A673 (cell line): Measurements from ENCODE around the gene SULT1E1. TPM values are rescaled to one million over a fixed set of nuclear protein-coding genes. Genes with fewer than 3 reads are reported as not detected.

ENCODE experiments used
- BruUV-seq: library from RNA; stranded (reverse); fragments of 400-500 nt; replicated peaks from 2 replicates; lab custom pipeline; 2021; lab: Mats Ljungman, UMichigan
- CTCF ChIA-PET: fragments of 300-600 bp; sonication (Branson Sonifier 250); formaldehyde crosslinking; loops from one replicate; lab custom pipeline; 2022; ENCODE audit warnings: antibody characterized with exemption; lab: Charles Lee
- POLR2A ChIA-PET: fragments of 300-600 bp; sonication (Branson Sonifier 250); formaldehyde crosslinking; loops from one replicate; lab custom pipeline; 2022; ENCODE audit warnings: antibody characterized with exemption; ENCODE audit not compliant: low non-redundant PET; lab: Charles Lee
- DNase-seq: peaks from one replicate; pipeline ENCODE4 v3.0.0-alpha.2; 2015; ENCODE audit warnings: low spot score
- H3K27ac ChIP-seq: fragments of 200-600 bp; sonication (generic); 2 replicates; pipeline ENCODE4 v1.5.1; 2016; ENCODE audit warnings: mixed run types, low read depth, mild to moderate bottlenecking, mixed read lengths, antibody characterized with exemption, low read length; ENCODE audit not compliant: poor library complexity, severe bottlenecking
- H3K27me3 ChIP-seq: fragments of 200-600 bp; sonication (generic); replicated peaks from 2 replicates; pipeline ENCODE4 v1.6.1; 2017; ENCODE audit warnings: mixed run types, low read depth, mild to moderate bottlenecking, mixed read lengths, antibody characterized with exemption, low read length; ENCODE audit not compliant: insufficient read depth, poor library complexity
- H3K36me3 ChIP-seq: fragments of 200-600 bp; sonication (generic); 2 replicates; pipeline ENCODE4 v1.6.1; 2016; ENCODE audit warnings: mixed run types, mild to moderate bottlenecking, mixed read lengths, antibody characterized with exemption, low read length; ENCODE audit not compliant: insufficient read depth, poor library complexity, severe bottlenecking
- H3K4me1 ChIP-seq: fragments of 200-600 bp; sonication (generic); 2 replicates; pipeline ENCODE4 v1.6.1; 2017; ENCODE audit warnings: mixed run types, mild to moderate bottlenecking, mixed read lengths, antibody characterized with exemption, low read length; ENCODE audit not compliant: insufficient read depth, poor library complexity, severe bottlenecking
- H3K4me3 ChIP-seq: fragments of 200-600 bp; sonication (generic); 2 replicates; pipeline ENCODE4 v1.5.1; 2016; ENCODE audit warnings: low read depth, mixed run types, mild to moderate bottlenecking, mixed read lengths, low read length; ENCODE audit not compliant: poor library complexity, severe bottlenecking
- H3K9me3 ChIP-seq: fragments of 200-600 bp; sonication (generic); 2 replicates; pipeline ENCODE4 v1.6.1; 2016; ENCODE audit warnings: mixed run types, low read depth, mild to moderate bottlenecking, mixed read lengths, antibody characterized with exemption, low read length; ENCODE audit not compliant: poor library complexity, severe bottlenecking
- CTCF ChIP-seq: fragments of 300-800, 200-600 bp; sonication (generic); conservative IDR thresholded peaks from 2 replicates; pipeline ENCODE4 v1.5.1; 2017; ENCODE audit warnings: low read depth, mild to moderate bottlenecking, antibody characterized with exemption, low read length, moderate library complexity, mixed read lengths
- EZH2 ChIP-seq: fragments of 200-600 bp; sonication (generic); IDR thresholded peaks from 2 replicates; pipeline ENCODE4 v1.6.1; 2017; ENCODE audit warnings: borderline replicate concordance, low read depth, mild to moderate bottlenecking, mixed read lengths, antibody characterized with exemption, low read length; ENCODE audit not compliant: poor library complexity, severe bottlenecking
- intact Hi-C: fragments of 100-400 bp; cut with micrococcal nuclease; formaldehyde crosslinking; loops from one replicate; pipeline ENCODE4 v1.10.0; 2022; ENCODE audit not compliant: unreplicated experiment
- total RNA-seq: library from RNA; stranded (reverse); gene quantifications from 2 replicates; pipeline ENCODE4 v1.2.3, GENCODE V29; 2021

Gene SULT1E1
- total RNA-seq, 1 experiment from 2014 or later = 13.4 TPM

GRCh38 chr4:69878250-69878649 is 18.3 kb upstream of the SULT1E1 start:
- no peaks in the 10 kb centered on the region for H3K27me3 ChIP-seq
- ChIA-PET POLR2A (no interaction called here), CTCF (no interaction called here)
- no peak for DNase-seq
- no peaks in the 10 kb centered on the region for H3K36me3 ChIP-seq
- TF ChIP-seq EZH2 (no peak), CTCF (no peak)
- intact Hi-C loops = no loop called here
- H3K4me1 ChIP-seq = no peaks in the 10 kb centered on the region
- H3K27ac ChIP-seq = no peak overlapping the region
- no peak overlapping the region for H3K4me3 ChIP-seq
- H3K9me3 ChIP-seq = no peaks in the 10 kb centered on the region
- no TSS peak for BruUV-seq

- intact Hi-C loops = no loop called here
- H3K36me3 ChIP-seq = no peaks in the 10 kb centered on the region
- H3K4me1 ChIP-seq = no peaks in the 10 kb centered on the region
- no peaks in the 10 kb centered on the region for H3K27me3 ChIP-seq
- no peak overlapping the region for H3K4me3 ChIP-seq
- CTCF ChIA-PET = no interaction called here
- no peak for TF ChIP-seq CTCF
- no peak for TF ChIP-seq EZH2
- H3K27ac ChIP-seq = no peak overlapping the region
- no peaks in the 10 kb centered on the region for H3K9me3 ChIP-seq
- BruUV-seq = no TSS peak
- DNase-seq = no peak
- POLR2A ChIA-PET = no interaction called here
Measured at GRCh38 chr4:69877453-69877852, 17.5 kb upstream of the SULT1E1 start.

- CTCF ChIA-PET = no interaction called here
Measured at GRCh38 chr4:69876071-69876470, 16.1 kb upstream of the SULT1E1 start.

More at GRCh38 chr4:69876071-69876470, 16.1 kb upstream of the SULT1E1 start:
- no peaks in the 10 kb centered on the region for H3K36me3 ChIP-seq
- POLR2A ChIA-PET = no interaction called here
- intact Hi-C loops = no loop called here
- no peak overlapping the region for H3K4me3 ChIP-seq
- no peaks in the 10 kb centered on the region for H3K9me3 ChIP-seq
- no peaks in the 10 kb centered on the region for H3K27me3 ChIP-seq
- no peak for TF ChIP-seq CTCF
- no peak for TF ChIP-seq EZH2
- DNase-seq = no peak
- BruUV-seq = no TSS peak
- H3K4me1 ChIP-seq = no peaks in the 10 kb centered on the region
- H3K27ac ChIP-seq = no peak overlapping the region
